Activated T-cell treated with anti-CD3 and anti-CD28 coated beads for 1 hour (primary cell): ENCODE measurements around the gene PPIB.
"Not testable (repeated sequence)": the region's sequence is repeated elsewhere in the genome, so short reads cannot be mapped to it uniquely, and the experiment has no call there.

Experiments used
- DNase-seq: peaks from one replicate; pipeline ENCODE4 v3.0.0-alpha.2; 2020; ENCODE audit warnings: low read depth

PPIB gene

DNA sequence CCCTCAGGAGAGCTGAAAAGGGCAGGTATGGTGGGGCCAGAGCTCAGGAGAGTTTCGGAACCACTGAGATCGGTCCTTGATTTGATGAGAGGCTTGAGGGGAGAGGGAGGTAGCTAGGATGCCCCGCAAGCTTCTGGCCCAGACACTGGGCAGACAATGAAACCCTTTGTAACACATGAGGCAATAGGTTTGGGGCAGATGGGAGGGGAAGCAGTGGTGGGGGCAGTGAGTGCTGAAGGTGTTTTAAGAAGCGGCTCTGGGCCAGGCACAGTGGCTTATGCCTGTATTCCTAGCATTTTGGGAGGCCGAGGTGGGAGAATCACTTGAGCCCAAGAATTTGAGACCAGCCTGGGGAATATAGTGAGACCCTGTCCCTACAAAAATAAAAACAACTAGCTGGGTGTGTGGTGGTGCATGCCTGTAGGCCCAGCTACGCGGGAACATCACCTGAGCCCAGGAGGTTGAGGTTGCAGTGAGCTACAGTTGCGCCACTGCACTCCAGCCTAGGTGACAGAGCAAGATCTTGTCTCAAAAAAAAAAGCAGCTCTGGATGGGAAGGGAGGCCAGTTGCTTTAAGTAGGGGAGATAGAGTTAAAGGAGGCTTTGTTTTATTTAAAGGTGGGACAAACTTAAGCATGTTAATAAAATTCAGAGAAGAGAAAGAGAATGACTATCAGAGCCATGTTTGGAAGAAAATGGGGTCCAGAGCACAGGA is 20.9 kb downstream of the PPIB start:
- no peak for DNase-seq

DNA sequence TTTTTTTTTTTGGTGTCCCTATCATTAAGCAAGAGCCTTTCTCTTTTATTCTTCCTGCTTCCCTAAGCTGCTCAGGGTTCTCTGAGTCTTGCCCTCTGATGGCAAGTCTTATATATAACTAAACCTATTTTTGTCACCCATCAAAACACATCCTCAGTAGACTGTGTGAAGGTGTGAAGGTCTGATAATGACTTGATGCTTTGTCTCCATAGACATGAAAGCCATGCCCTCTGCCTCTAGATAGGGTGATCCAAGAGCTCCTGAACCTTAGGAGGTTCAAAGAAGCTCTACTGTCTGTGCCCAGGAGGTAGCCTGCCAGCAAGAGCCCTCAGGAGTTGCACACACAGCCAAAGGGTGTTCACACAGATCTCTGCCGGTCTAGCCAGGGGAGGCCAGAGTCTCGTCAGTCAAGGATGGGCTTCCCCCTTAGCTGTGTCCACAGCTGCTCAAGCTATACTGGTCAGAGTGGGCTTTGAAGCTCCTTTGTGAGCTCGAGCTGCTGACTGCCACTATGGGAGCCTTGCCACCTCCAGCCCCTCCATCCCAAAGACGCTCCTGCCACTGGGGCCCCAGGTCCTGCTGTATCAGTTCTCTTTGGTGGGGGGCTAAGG is 24.4 kb downstream of the PPIB start:
- DNase-seq = no peak

DNA sequence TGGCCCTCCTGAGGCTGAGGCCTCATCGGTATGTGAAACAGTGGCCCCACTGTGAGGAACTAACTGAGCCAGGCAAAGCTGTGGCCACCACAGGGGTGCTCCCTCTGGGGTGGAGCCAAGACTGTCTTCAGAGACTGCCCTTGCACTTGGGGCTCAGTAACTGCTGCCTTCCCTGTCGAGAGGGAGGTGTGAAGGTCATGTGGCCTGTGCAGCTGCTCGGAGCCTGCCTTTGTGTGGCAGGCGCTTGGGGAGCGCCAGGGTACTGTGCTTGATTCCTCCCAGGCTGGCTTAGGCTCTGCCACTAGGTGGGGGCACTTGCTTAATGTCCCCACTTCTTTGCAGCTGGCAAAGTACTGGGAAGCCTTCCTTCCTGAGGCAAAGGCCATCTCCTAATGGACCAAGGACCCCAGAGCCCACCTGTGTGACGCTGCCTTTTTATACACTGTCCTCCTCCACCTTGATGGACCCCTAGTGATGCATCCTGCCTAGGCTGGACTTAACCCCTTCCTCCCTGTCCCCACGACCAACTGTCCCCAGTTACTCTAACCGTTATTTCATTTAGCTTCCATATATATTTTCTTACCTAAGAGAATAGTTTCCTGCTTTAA is 25.5 kb downstream of the PPIB start:
- DNase-seq = no peak

DNA sequence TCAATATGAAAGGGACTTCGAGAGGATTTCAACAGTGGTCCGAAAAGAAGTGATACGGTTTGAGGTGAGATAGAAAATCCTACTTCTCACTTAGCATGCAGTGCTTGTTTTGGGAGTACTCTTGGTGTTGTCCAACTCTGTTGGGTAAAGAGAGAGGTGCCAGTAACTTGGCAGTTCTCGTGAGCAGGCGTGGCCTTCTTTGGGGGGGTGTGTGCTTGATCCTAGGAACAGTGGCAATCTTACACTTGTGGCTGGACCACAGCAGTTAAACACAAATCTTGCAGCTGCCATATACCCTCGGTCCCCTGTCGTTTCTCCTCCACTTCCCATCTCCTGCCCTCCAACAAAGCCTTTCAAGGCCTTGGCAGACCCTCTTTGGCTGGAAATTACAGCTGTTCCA is 26.5 kb downstream of the PPIB start:
- no peak for DNase-seq

DNA sequence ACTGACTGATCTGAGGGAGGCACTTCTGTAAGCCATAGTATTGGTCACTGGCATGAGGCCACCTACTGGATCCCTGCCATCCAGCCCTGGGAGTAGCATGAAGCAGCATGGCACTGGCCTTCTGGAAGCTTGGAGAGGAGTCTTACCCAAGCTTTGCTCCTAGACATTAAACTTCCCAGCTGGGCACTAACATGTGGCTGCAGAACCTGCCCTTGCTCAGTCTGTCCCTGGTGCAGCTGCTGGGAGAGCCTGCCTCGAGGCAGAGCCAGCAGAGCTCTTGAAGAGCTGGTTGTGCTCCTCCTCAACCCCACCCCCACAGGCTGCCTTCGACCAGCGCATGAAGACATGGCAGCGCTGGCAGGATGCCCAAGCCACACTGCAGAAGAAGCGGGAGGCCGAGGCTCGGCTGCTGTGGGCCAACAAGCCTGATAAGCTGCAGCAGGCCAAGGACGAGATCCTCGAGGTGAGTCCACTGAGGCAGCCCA is 28.4 kb downstream of the PPIB start:
- no peak for DNase-seq

DNA sequence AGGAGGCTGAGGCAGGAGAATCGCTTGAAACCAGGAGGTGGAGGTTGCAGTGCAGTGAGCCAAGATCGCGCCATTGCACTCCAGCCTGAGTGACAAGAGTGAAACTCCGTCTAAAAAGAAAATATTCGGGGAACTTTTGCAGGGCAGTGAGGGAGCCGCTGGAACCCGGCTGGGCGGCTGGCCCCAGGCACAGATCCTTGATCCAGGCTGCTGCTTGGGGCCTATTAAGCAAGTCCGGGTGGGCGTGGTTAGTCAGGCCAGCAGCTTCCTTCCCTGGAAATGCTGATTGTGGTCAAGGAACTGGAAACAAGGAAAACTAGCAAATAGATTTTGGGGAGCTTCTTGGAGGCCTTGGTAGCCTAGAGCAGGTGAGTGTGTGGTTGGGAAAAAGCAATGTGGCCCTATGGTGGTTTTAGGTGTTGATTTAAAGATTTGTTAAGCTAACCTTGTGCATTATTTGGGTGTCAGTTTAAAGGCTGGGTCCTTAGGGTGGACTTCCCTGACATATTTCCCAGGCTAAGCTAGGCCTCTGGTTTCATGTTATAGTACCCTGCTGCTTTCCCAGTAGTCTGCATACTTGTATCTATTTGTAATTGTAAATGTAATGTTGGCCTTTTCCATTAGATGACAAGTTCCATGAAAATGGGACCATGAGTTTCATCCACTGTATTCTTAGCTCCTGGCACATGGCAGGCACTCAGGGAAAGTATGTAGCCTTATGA is 29.0 kb downstream of the PPIB start:
- DNase-seq = no peak

DNA sequence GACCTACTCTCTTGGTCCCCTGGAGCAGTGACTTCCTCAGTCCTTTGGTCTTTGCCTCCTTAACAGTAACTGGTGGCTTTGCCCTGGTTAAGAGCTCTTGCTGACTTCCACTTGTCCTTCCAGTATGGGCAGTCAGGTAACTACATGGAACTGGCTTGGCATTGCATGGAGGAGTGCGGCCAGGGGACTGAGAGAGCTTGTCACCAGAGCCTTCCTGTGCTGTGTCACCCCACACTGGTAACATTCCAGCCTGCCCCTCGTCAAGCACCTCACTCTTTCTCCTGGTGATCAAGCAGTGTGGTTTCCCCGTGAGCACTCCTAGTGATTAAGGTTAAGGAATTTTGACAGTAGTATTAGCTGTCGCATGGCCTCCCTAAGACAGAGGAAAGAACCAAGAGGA is 30.6 kb downstream of the PPIB start:
- DNase-seq = no peak

DNA sequence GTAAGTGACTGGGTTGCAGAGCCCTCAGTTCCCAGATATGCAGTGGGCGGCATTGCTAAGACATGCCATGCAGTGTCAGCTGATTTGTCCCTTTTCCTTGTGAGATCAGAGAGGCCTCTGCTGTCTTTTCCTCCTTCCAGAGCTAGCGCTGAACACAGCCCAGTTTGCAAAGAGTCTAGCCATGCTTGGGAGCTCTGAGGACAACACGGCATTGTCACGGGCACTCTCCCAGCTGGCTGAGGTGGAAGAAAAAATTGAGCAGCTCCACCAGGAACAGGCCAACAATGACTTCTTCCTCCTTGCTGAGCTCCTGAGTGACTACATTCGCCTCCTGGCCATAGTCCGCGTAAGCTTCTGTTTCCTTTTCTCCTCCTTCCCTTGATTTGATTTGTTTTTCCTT is 31.3 kb downstream of the PPIB start:
- no peak for DNase-seq

DNA sequence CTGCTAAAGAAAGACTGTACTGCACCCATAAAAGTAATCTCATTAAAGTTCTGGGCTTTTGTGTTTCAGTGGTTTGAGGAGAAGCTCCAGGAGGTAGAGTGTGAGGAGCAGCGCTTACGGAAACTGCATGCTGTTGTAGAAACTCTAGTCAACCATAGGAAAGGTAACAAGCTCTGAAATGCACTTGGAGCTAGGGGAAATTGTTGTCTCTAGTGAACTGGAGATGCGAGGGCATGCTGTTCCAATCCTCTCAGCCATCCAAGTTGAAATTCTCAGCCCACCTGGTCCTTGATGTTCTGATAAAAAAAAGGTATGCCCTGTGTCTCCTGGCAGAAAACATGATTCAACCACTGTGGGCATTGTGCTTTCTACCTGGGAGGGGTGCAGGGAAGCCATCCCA is 32.7 kb downstream of the PPIB start:
- DNase-seq = no peak

DNA sequence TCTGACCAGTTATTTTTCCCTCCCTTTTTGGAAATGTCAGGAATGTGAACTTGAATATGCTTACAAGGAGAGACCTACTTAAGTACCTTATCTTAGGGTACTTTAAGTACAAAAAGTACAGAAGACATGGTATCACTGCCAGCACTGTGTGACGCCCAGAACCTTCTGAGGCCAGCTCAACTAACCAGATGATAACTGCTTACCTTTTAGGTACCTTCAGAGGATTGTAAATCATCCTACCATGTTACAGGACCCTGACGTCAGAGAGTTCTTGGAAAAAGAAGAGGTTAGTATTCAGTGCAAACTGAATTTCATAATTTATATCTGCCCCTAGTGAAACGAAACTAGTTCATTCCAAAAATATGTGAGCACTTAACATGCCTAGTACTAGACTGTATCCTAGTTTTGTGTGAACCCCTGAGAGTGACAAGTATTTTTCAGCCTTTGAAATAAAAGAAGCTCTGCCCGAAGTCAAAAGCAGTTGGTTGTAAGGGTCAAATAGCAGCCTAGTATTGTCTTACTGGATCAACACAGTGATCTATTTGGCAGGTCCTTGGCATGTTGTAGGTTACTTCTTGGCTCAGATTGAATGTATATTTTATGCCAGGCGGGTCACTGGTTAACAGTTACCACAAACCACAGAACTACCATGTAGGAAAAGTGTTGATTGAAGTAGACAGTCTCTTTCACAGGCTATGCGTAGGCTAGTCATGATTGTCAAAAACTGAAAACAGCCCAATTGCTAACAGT is 35.1 kb downstream of the PPIB start:
- DNase-seq = no peak

DNA sequence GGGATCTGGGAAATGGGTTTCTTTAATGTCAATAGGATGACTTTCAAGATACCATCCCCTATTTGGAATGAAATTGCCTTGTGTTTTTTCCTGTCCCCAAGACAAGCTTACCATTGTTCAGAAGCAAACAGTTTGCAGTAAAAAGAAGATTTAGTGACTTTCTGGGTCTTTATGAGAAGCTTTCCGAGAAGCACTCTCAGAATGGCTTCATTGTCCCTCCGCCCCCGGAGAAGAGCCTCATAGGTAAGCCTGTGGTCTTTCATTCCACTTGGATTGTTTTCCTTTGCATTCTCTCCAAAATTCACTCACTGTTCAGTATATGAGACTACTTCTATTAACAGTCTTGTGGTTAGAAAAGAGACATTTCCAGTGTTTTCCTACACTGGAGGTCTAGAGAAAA is 36.8 kb downstream of the PPIB start:
- no peak for DNase-seq

DNA sequence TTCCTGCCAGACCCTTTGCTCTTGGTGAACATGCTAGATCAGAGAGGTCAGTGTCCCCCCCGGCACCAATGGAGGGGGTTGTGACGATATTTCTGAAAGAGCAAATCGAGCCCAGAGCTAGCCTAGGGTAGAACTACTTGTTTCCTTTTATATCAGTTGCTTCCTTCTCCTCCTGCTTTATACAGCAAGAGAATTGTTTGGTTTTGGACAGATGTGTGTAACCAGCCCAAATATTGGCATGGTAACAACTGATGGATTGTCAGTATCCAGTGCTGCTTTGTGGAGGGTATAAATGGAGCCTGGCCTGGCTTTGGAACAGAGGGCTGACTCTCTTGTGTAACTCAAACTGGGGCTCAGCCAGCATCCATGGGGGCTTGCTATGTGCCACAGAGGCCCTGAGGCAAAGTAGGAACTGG is 39.9 kb downstream of the PPIB start:
- no peak for DNase-seq

DNA sequence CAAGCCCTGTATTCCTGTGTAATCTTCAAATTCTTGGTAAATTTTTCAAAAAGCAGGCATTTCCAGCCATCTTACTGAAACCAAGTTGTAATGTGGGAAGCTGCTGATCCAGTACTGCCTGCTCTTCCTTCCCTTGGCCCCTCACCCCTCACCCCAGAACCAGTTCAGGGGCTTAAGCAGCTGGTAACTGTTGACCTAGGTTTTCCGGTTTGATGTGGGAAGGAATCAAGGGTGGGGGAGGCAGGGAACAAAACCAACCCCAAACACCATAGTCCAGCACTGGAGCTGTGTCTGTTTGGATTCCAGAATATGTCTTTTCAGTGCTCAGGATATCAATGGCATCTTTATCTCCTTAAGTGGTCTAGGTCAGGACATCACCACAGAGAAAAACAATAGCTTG is 40.4 kb downstream of the PPIB start:
- no peak for DNase-seq

DNA sequence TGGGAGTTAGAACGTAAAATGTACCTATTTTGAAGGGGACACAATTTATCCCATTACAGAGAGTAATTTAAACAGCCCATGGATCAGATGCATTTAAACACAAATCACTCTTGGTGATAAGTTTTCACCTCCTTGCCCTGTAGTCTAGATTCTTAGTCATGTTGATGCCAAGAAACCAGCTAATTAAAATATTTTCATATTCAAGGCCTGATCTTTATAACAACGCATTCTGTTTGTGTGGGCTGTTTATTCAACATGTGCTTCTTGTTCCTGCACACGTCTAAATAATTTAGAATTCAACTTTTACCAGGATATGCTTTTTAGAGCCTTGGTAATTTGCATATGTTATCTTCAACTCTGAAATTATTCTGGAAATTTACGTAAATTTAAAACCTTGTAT is 41.2 kb downstream of the PPIB start:
- DNase-seq = no peak

DNA sequence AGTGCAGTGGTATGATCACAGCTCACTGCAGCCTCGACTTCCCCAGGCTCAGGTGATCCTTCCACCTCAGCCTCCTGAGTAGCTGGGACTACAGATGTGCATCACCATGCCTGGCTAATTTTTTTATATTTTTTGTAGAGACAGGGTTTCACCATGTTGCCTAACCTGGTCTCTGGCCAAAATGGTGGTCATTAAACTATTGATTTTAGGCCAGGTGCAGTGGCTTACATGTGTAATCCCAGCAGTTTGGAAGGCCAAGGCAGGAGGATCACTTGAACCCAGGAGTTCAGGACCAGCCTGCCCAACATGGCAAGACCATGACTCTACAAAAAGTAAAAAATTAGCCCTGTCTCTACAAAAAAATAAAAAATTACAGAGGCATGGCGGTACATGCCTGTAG is 42.5 kb downstream of the PPIB start:
- DNase-seq = not testable (repeated sequence)

DNA sequence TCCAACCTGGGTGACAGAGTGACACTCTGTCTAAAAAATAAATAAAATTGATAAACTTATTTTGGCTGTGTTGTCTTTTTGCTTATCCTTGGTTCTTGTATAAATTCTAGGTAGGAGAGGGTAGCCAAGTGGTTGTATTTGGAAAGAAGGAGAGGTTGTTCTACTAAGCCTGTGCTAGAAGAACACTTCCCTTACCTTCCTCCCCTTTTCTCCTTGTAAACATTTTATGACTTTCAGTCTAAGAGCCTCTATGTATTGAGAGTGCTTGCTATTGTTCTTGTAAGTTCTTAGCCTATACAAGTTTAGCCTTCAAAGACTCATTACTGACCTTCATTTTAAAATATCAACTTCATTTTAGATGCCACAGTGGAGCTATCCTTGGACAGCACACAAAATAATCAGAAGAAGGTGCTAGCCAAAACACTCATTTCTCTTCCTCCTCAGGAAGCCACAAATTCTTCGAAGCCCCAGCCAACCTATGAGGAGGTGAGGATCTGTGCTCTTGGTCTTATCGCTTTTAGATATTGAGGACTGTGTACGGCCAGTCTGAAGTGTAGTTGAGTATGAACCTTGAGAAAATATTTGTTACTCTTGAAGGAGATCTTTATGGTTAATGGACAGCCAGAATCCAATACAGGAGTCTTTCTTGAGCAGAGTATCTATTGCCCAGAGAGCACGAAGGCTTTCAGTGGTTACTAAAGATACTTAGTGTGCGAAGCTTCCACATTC is 44.9 kb downstream of the PPIB start:
- no peak for DNase-seq

DNA sequence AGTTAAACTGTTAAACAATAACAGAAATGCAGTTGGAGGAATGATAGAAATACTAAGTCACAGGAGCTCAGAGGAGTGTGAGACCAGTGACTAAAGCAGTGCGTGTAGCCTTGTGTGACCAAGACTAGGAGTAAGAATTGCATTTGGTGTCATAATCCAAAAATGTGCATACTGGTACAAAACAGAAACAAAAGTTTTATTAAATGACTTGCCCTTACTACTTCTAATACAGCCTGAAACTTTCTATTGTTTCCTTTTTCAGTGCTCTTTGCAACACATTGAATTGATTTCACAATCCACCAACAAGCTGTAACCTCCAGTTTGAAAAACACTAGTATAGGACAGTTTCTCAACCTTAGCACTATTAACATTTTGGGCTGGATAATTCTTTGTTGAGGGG is 49.9 kb downstream of the PPIB start:
- DNase-seq = no peak

DNA sequence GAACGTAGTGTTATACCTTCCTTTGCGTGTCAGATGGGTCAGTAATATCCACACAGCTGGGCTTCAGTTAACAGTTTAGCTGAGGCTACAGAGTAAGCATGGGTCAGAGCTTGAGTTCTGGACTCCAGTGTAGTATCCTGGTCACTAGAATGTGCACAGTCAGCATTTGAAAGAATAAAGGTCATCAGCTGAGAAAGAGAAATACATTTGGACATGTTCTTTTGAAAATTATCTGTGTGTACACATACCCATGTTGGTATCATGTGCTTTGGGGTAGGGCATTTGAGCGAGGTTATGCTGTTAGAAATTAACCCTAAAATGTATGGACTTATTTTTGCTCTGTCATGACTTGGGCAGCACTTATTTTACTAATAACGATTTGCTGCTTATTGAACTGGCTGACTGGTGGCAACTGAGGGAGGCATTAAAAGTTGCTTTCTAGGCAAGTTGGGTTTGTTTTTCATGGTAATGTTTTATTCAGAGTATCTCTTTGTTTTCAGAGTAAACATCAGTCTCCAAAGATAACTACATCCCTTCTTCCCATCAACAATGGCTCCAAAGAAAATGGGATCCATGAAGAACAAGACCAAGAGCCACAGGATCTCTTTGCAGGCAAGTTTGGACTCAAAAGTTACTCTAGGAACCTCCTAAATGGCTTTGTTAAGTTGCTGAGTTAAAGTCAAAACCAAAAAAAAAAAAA is 50.6 kb downstream of the PPIB start:
- no peak for DNase-seq

DNA sequence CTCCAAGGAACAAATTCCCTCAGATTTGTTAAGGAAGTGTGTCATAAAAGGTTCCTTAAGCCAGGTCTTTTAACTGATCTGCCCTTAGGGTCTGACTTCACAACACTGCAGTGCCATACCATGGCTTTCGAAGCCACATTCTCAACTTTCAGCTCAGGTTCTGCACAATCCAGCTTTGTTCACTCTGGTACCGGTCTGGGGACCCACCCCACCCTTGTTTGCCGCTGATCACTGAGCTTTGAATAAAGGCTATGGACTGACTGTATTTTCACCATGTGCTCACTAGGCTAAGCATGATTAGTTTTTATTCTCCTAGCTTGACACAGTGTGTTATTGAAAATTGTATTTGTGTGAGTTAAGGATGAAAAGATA is 51.2 kb downstream of the PPIB start:
- DNase-seq = no peak

DNA sequence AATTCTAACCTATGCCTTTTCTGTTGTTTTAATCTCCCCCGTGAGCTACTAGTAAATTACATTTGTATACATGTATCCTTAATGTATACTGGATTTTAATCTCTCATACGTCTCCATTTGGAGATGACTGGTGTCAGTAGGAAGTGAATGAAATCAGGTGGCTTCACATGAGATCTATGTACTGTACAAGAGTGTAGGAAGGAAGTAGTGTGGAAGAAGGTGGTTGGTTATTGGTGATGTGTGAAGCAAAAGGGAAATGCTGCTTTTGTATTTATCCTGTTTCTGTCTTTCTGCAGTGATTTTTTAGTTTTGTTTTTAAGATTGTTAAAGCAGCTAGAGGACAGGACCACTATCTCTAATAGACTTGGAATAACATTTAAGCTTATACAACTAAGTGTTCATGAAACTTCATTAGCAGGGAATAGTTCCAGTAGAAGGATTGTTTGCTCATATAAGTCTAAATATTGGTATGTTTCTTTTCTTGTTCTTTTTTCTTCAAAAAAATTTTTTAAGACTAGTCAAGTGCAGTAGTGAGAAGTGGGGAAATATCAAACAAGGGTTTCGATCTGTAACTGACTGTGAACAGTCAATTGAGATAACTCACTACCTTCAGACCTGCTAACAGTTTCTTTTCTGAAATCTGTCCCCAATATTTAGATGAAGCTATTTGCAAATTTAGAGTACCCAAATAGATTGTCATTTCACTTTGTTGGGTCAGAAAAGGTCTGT is 51.7 kb downstream of the PPIB start:
- DNase-seq = no peak
